Measurements from ENCODE around the gene EFNB1.

Gene EFNB1

DNA sequence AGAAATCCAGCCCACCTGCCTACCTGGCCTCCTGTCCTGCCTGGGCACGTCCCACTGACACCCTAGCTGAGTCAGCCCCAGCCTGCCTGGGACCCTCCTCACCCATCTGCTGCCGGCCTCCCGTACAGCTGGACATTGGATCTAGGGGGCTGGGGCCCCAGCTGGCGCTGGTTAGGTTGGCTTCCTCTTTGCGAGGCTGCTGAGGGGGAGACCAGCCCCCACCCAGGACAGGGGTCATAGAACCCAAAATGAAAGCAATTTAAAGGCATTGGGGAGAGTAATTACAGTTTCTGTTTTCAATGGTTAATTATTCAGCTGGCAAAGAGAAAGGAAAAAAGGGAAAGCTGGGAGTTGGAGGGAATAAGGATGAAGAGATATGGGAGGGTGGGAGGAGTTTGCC, 15.8 kb downstream of the EFNB1 start:
- DNase-seq, result no peak

DNA sequence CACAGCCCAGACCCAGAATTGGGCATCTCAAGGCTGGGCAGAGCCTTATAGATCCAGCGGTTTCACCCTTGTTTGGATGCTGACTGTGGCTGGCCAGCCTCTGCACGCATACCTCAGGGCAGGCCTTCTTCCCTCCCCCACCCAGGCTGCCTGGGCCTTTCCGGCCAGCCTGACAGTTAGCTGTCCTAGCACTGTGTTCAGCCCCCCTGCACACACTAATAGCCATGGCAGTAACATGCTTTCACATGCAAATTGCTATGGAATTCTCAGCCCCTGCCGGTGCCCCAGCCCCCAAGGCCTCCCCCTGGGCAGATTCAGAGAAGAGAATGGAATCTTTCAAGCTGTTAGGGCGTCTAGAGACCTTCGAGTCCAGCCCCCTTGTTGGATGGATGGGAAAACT, 17.7 kb downstream of the EFNB1 start:
- DNase-seq, result no peak

DNA sequence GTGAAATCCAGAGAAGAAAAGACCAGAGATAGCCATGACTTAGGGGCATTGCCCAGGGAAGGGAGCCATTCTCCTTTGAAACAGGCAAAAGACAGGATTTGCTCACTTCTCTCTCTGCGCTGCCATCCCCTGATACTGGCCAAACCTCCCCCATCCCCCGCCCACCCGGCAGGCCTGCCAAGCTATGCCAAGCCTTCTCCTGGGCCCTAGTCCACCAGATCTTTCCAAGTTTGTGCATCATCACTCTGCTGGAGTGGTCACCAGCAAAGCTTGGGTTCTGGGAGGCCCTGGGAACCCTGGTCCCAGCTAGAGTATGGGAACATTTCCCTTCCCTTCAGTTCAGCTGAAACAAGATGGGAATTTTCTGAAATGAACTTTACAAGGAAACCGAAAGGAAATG, 18.4 kb downstream of the EFNB1 start:
- no peak for DNase-seq

DNA sequence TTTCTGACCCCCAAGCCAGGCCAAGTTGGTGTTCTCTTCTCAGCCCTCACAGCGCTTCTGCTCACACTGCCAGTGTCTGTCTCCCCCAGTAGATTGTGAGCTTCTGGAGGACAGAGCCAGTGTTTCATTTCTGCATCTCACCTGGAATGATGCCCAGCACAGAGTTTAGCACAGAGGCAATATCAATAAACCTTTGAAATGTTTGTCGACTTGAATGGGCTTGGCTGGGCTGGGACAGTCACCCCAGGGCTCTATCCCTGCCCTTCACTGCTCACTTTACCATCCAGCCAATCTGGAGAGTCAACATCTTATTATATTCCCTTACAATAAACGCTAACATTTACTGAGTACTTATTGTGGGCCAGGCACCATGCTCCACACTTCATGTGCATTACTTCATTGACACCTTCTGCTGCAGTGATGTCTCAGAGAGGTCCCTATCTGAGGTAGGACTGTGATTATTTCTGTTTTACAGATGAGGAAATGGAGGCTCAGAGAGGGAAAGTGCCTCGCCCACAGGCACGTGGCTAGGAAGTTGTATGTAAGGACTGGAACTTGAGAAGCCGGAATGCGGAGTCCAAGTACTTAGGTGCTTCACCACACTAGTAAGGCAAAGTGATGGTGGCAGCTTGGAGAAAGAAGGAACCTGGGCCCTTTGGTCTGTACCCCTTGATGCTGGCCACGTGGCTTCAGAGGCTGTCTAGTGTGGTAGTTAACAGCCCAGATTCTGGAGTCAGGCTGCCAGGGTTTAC, 19.5 kb downstream of the EFNB1 start:
- DNase-seq, result no peak

DNA sequence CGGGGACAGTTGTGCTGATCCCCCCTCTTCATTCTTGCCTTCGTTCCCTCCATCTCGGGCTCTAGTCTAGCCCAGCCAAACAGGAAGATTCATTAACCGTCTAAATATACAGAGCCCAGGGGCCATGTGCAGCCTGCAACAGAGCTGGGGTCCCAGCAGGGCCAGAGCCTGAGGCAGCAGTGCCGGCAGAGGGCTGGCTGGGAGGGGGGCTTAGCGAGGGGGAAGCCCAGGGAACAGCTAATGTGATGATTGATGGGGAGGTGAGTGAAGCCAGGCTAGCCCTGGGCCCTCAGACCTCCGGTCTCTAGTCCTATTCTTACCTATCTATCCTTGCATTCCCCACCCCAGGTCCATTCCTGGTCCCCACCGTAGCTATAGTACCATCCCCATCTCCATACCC, 22.3 kb downstream of the EFNB1 start:
- no peak for DNase-seq

DNA sequence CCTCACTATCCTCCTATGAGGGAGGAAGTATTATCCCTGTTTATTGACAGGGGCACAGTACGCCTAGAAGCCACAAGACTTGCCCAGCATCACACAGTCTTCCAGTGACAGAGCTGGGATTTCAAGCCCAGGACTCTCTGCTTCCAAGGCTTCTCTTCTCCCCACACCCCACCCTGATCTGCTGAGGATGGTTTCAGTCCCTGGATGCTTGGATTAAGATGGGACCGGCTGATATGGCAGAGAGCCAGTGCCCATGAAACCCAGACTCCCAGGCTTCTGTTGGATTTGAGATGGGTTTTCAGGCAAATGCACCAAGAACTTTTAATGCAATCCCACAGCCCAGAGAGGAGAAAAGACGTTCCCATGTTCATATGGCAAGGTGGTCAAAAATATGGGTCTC, 23.2 kb downstream of the EFNB1 start:
- DNase-seq, result no peak

DNA sequence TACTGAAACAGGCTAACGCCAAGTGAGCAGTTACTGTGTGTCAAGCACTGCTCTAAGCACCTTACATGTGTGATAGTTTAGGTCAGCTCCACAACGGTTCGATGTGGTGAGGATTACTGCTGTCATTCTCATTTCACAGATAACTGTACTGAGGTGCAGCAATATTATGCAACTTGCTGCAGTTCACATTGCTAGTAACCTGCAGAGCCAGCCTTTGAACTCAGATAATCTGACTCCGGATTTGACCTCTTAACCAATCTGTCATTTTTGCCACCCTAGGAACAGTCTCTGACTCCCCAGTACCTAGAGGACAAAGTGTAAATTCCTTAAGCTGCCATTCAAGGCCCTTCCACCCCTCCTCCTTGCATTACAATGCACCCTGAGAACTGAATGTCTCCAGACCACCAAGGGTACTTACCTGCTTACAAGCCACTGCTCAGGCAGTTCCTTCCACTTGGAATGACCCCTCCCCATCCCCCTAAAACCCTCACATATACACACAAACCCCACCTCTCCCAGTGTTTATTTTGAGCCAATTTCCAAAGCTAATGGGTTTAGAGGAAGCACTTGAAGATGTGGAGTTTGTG, 24.9 kb downstream of the EFNB1 start:
- DNase-seq, result no peak

DNA sequence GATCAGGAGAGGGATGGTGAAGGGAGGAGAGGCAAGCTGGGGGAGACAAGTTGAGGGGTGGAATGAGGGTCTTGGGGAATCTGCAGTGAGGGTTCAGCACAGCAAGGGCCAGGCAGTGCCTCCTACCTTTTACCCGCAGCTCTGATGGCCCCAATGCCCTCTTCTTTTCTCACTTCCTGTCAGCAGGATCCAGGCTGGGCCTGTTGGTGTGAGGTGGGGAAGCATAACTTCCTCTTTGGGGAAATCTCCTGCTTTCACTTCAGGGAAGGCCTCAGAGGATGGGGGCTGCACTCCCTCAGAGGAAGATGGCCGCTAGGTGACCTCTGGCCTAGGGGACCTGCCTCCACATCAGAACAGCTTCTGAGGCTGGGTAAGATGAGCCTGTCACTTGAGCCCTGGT, 36.5 kb downstream of the EFNB1 start:
- no peak for DNase-seq

DNA sequence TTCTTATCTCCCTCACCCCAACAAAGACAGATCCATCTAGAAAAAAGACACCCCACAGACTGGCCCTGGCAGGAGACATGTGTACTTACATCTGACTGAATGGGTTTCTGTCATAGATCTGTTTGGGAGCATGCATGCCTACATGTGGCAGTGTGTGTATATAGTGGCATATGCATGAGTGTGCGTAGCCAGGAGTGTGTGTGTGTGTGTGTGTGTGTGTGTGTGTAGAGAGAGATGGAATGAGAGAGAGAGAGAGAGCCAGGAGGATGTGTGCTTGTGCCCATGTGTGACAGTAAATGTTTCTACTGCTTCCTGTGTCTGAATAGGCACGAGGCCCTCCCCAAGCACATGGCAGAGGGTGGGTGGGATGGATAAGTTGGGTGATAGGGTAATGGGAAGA, 37.1 kb downstream of the EFNB1 start:
- no peak for DNase-seq

DNA sequence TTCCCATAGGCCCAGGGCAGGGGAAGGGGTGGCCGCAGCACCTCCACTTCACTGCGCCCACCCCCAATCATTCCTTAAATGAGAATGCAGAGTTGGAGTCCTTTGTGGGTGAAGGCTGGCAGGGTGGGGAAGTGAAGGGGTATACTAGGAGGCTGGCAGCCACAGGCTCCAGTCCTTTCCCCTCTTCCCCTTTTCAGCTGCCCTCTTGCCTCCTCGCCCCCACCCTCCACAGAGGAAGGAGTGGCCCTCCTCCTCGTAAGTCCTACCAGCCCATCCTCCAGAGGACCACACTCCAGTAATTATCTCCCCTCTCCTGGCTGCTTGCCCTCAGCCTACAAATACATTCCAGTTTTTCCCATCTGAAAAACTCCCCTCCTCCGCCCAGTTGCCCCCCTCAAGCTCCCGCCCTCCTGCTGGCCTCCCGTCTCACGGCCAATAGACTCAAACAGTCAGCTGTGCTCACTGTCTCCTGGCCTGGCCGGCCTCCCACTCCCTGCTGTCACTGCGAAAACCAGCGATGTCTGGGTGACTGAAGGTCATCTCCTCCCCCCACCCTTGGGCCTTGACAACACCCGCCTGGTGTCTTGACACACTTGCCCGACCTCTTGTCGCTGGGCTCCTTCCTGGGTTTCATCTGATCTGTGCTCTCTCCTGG, 38.8 kb downstream of the EFNB1 start:
- DNase-seq, result no peak

DNA sequence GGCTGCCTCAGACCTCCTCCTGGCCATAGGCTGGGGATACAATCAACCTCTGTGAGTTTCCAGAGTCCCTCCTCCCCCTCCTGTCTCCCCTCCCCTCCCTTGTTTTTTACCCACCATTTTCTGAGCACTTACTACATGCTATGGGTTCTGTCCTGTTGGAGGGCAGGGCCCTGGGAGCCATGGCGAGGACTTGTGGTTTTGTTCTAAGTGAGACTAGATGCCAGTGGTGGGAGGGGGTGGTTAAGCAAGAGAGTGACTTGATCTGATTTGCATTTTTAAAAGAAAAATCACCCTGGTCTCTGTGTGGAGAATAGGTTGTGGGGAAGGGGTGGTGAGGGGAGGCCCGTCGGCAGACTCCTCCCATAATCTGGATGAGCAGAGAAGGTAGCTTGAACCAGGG, 39.5 kb downstream of the EFNB1 start:
- no peak for DNase-seq

DNA sequence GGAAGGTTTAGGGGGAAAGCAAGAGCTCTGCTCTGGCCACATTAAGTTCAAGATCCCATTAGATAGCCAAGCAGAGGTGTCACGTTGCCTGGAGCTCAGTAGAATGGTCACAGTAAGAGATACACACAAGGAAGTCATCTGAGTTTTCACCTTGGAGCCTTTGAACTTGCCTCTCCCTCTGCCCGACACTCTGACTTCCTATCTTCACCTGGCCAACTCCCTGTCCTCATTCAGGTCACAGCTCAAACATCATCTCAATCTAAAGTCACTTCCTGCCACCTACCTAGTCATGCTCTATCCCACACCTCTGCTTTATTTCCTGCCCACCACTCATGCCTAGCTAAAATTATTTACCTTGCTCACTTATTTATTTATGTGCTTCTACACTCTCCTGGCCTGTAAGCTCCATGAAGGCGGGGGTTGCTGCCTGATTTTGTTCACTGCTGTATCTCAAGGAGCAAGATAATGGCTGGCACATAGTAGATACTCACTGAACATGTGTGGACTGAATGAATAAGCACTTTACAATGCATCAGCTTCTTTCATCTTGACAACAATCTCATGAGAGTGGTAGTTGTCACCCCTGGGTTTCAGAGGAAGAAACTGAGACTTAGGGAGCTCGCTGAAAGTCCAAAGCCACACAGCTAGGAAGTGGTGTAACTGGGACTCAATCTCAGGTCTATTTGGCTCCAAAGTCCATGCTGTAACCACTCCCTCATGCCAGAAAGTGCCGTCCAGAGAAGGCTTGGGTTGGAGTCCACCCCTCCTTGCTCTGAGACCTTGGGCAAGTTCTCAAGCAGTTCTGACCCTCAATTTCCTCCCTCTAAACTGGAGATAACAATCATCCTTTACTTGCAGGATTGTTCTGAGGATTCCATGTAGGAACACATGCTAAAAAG, 40.3 kb downstream of the EFNB1 start:
- DNase-seq, result no peak

DNA sequence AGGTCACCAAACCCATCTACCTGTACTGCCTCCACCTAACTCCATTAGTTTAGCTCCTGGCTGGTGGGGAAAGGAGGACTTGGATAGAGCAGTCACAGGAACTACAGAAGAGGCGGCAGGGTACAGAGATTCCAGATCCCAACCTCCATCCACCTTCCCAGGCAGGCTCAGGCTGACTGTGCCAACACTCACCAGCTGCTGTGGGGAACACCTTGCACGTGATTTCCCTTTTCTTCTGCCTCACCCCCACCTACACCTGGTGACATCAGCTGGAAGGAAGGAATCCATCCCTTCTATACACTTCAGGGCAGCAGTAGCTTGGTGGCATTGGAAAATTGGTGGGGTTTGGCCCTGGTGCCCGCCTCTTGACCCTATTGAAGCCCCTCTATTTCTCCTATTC, 41.5 kb downstream of the EFNB1 start:
- DNase-seq, result no peak

DNA sequence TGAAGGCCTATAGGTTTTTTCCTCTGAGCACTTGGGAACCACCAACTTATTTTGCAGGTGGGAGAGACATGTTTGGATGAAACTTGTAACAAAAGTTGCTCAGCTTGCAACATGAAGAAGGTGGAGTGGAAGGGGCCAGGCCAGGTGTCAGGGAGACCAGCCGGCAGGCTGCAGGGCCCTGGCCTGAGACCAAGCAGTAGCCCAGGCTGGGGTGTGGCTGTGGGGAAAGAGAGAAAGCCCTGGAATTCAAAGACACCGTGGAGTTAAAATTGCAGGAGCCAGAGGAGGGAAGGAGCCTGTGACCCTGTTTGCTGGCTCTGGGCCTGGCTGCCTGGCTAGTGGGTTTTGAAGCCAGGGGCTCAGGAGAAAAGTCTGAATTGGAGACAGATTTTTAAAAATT, 43.4 kb downstream of the EFNB1 start:
- no peak for DNase-seq

DNA sequence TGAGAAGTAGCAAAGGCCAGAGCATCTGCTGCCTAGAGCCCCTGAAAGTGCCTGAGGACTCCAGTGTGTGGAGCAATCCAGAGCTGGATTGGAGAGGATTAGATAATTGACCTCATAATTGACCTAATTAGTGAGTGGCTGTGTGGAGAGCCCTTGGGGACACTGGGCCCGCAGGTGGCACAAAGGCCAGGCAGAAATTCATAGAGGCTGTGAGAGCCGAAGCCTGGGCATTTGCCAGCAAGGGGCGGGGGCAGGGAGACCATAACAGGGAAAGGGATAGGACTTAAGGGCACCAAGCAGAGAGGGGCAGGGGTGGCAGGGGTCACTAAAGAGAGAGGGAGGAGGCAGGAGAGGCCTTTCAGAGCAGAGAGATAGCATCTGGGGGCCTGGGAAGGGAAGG, 45.3 kb downstream of the EFNB1 start:
- DNase-seq, result no peak

DNA sequence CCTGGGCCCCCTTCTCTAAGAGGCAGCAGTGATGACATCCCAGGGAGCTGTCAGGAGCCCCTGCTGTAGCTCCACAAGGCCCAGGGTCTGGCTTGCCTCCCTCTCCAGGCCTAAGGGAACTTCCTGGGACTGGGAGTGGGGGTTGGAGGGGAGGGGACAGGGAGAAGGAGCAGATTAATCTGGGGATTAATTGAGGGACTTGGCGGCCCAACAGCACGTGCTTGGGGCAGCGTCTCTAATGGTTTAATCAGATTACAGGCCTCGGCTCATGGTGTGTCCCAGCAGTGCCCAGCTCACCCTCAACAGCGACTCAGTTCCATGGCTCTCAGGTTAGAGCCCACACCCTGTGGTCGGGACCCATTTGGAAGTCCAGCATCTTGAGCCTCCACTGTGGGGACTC, 47.9 kb downstream of the EFNB1 start:
- no peak for DNase-seq

DNA sequence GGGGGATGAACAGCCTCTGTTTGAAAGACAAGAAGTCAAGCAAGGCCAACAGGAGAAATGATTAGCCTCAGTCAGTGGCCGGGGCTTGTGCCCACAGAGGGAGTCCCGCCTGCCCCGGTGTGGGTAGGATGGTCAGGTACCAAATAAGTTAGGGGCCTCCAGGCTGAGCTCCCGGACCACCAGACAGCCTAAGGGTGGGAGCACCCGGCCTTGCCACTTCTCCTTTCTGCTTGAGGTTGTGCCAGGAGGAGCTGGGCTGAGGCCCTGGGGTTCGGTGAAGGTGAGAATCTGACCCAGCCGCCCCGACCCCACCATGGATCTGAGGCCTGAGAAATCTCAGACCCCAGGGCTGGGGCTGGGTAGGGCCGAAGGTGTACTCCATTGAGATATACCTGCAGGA, 48.8 kb downstream of the EFNB1 start:
- no peak for DNase-seq

DNA sequence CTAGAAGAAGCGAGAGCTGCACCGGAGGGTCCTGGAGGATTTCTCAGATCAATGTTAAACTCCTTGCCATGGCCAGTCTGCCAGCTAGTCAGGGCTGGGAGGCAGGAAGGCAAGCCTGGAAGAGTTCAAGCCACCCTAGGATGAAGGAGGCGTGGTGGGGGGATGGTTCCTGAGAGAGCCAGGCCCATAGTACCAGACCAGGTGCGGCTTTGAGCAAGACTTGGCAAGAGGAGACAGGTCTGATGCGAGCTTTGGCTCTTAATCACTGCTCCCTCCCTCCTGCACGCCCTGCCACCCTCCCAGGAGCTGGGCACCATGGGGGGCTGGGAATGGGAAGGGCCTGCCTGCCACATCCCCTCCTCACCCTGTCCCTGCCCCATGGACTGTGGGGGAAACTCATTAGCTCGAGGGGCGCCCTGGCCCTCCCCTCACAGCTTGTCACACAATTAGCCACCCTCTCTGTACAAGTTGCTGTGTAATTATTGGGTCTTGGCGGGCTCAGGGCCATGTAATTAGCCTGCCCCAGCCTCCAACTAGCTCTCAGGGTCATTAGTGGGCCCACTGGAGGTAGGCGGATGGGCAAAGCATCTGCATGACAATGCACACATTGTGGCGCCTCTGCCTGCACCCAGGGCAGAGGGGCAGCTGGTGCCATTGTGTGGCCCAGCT, 50.3 kb downstream of the EFNB1 start:
- peak; percentile 21 for DNase-seq

DNA sequence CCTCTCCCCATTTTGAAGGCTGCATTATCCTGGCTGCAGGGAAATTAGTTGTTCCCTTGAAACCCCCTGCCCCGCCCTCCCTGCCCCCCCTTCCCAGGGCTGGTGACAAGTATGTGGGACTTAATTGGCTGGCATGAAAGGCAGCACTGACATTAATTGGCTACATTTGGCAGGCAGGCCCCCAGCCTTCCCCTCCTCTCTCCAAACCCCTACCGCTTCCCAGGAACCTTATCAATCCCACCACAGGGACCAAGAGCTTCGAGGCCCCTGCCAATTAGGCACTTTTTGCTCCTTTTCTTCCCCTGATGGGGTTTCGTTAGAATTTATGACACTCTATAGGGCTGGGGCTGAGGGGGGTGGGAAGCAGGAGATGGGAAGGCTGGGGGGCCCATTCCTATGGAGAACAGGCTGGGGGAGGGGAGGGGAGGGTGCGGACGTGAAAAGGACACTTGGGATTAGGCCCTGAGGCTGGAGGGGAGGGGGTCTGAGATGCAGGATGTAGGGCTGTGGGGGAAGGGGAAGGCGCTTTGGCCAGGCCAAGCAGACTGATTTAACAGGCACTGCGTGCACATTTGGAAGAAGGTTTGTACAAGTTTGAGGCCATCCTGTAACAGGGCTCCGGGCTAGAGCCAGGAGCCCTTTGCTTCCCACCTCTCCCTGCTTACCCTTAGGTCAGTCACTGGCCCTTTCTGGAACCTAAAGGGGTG, 52.2 kb downstream of the EFNB1 start:
- peak; percentile 5 for DNase-seq

DNA sequence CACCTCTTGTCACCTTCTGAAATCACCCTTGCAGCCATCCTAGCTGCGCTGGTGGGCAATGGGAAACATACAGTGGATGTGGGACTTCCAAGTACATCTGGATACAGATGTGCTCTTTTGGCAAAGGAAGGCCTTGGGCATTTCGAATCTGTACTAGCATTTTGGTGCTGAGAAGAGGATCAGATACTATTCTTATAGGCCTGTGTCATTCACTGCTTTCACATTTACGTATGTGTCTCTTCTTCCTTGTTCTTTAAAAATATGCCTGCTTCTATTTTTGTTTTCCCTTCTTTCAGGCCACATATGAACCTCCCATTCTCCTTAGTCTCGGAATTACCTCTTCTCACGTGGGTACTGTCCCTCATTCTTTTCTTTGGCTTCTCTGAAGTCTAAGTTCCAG, 53.1 kb downstream of the EFNB1 start:
- no peak for DNase-seq

DNA sequence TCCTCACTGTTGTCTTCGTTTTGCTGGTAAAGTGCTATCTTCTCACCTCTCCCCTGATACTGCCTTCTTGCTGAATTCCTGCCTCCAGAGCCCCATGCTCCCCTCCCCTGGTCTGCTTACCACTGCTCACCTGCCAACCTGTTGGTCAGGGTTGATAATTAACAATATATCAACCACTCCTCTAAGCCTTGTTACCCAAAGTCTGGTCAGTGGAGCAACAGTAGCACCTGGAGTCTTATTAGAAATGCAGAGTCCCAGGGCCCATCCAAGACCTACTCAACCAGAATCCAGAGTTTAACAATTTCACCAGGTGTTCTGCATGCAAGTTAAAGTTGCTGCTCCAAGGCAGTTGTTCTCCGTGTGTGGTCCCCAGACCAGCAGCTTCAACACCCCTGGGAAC, 55.0 kb downstream of the EFNB1 start:
- DNase-seq, result no peak

DNA sequence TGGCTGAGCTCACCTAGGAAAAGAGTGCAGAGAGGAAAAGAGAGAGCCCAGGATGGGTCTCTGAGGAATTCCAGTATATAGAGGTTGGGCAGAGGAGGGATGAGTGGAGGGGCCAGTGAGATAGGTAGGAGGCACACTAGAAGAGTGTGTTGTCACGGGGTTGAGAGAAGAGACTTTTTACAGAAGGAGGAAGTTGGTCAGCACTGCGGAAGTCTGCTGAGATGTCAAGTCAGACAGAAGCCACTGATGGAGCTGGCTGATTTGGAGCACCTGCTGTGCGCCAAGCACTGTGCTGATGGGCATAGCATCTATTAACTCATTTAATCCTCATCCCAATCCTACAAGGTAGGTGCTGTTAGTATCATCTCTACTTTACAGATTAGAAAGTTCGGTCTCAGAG, 60.4 kb downstream of the EFNB1 start:
- DNase-seq, result no peak
